H1 (cell line): ENCODE data around the gene RNF41. TPM values are rescaled to one million over a fixed set of nuclear protein-coding genes. Genes with fewer than 3 reads are reported as not detected.

Source experiments
- BRCA1 ChIP-seq: IDR thresholded peaks from 2 replicates; pipeline ENCODE4 v1.6.1; 2012; ENCODE audit warnings: low read depth, low read length, improper control_type of control experiment
- CBX8 ChIP-seq: fragments of 300-800, 300-1000 bp; sonication (generic); IDR thresholded peaks from 2 replicates; pipeline ENCODE4 v1.7.1; 2016; ENCODE audit warnings: low read depth, low read length, borderline replicate concordance
- EGR1 ChIP-seq: IDR thresholded peaks from 2 replicates; pipeline ENCODE4 v1.6.1; 2011; ENCODE audit warnings: low read depth, low read length, borderline replicate concordance
- SAP30 ChIP-seq: fragments of 300-600 bp; sonication (generic); IDR thresholded peaks from 2 replicates; pipeline ENCODE4 v1.7.1; 2012; ENCODE audit warnings: low read length, moderate library complexity, mild to moderate bottlenecking, inconsistent platforms; ENCODE audit not compliant: insufficient read depth, insufficient replicate concordance
- SIX5 ChIP-seq: IDR thresholded peaks from 2 replicates; pipeline ENCODE4 v1.6.1; 2011; ENCODE audit warnings: mild to moderate bottlenecking, low read depth, low read length
- SP1 ChIP-seq: IDR thresholded peaks from 2 replicates; pipeline ENCODE4 v1.6.1; 2011; ENCODE audit warnings: low read depth, low read length
- TAF1 ChIP-seq: IDR thresholded peaks from 2 replicates; pipeline ENCODE4 v1.6.1; 2011; ENCODE audit warnings: mild to moderate bottlenecking, low read depth, low read length
- polyA plus RNA-seq, 7 experiments: library from polyadenylated mRNA; depleted of rRNA in 3 of 7; stranded (reverse) in 5 of 7; unstranded in 2 of 7; fragments of >200 nt in 5 of 7; fragments of 200-250 nt in 2 of 7; gene quantifications; 1 replicate in 5 of 7; 2 replicates in 1 of 7; 4 replicates in 1 of 7; pipeline versions ENCODE4 v1.2.1 to v1.2.3, GENCODE V29; 2011 to 2013; ENCODE audit warnings: missing spikeins in 2 of 7, mixed read lengths in 2 of 7
- total RNA-seq: library from RNA; stranded (reverse); fragmentation: NEBNext Ultra II Directional; extraction: Animal tissue kit (Norgen Biotek cat#: 25700); gene quantifications from 2 replicates; pipeline ENCODE4 v1.2.1, GENCODE V29; 2021
- TF ChIP-seq, protein P1 (sequence below): IDR thresholded peaks from 2 replicates; pipeline ENCODE4 v1.6.1; 2012; ENCODE audit warnings: low read length, inconsistent platforms

RNF41 gene
- total and polyA plus RNA-seq, 2 of the 8 experiments (the other 6 are each of a cell fraction or from before 2014, with no cell fraction given): 55.5 to 98.6 TPM

DNA sequence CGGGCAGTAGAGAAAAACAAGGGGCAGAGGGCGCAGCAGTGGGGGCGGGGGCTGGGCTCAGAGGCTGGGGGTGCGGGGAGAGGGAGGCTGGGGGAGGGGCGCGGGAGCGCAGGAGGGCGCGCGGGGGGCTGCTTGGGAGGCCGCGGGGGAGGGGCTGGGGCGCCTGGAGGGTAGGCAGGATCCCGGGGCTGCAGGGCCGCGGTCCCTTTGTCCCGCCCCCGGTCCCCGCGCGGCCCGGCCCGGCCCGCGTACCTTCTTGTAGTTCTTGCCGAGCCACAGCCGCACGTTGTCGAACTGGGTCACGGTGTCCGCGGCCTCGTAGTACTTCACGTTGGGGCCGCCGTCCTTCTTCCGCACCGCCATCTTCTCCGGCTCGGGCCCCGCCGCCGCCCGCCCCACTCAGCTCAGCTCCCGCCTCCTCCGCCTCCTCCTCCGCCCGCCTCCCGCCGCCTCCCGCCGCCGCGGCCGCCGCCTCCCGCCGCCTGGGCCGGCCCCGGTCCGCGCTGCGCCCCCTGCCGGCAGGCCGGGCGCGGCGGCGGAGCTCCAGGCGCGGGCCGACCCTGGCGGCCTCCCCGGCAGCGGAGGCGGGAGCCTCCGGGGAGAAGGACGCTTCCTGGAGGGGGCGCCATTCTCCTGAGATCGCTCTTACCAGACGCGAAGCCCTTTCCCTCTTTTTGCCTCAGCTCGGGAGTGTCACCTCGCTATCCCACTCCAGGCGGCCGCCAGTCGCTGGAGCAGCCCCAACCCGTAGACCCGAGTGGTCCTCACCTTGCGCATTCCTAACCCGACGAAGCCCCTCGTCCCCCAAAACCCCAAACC, 32.4 kb downstream of the RNF41 start, which contains the start of gene SMARCC2 (continued):
- TF ChIP-seq, protein P1, sequence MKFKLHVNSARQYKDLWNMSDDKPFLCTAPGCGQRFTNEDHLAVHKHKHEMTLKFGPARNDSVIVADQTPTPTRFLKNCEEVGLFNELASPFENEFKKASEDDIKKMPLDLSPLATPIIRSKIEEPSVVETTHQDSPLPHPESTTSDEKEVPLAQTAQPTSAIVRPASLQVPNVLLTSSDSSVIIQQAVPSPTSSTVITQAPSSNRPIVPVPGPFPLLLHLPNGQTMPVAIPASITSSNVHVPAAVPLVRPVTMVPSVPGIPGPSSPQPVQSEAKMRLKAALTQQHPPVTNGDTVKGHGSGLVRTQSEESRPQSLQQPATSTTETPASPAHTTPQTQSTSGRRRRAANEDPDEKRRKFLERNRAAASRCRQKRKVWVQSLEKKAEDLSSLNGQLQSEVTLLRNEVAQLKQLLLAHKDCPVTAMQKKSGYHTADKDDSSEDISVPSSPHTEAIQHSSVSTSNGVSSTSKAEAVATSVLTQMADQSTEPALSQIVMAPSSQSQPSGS: no peak
- TF ChIP-seq SAP30: no peak
- no peak for TF ChIP-seq SIX5
- no peak for TF ChIP-seq CBX8
- no peak for TF ChIP-seq BRCA1
- peak; percentile 55 for TF ChIP-seq TAF1
- no peak for TF ChIP-seq SP1
- peak; percentile 22; the same call in 1 of the 2 replicates for TF ChIP-seq EGR1
